Endothelial cell of umbilical vein (primary cell): ENCODE results near the gene IQCE. TPM values are rescaled to one million over a fixed set of nuclear protein-coding genes. Genes with fewer than 3 reads are reported as not detected.
A peak's percentile ranks its signal among the peaks of the same experiment; 100 is the strongest.

Source experiments
- BruUV-seq: library from RNA; stranded (reverse); fragments of 400-500 nt; replicated peaks from 2 replicates; lab custom pipeline; 2021; lab: Mats Ljungman, UMichigan
- CTCF ChIA-PET: fragments of 300-600, 350-600 bp; sonication (Branson Sonifier 250); formaldehyde crosslinking; loops from one replicate; lab custom pipeline; 2021; ENCODE audit warnings: antibody characterized with exemption, inconsistent platforms; lab: Charles Lee
- POLR2A ChIA-PET: fragments of 300-600, 350-600 bp; sonication (Branson Sonifier 250); formaldehyde crosslinking; loops from one replicate; lab custom pipeline; 2021; ENCODE audit warnings: antibody characterized with exemption, inconsistent platforms; lab: Charles Lee
- DNase-seq: peaks from one replicate; pipeline ENCODE4 v3.0.0-alpha.2; 2011; ENCODE audit warnings: low read depth, low spot score
- FAIRE-seq: peaks from 2 replicates; lab custom pipeline; 2011; peaks lifted over from hg19 to GRCh38; lab: Jason Lieb, UNC
- H2AFZ ChIP-seq: 2 replicates; pipeline ENCODE4 v1.6.0; 2012; ENCODE audit warnings: low read depth, low read length, control low read depth, inconsistent platforms
- H3K27ac ChIP-seq: 2 replicates; pipeline ENCODE4 v1.5.1; 2011; ENCODE audit warnings: low read depth, mild to moderate bottlenecking, control low read depth, low read length, moderate library complexity; ENCODE audit not compliant: insufficient read depth
- H3K27me3 ChIP-seq, 2 experiments: 2 replicates each; pipeline versions ENCODE4 v1.6.0 to v1.6.1; 2011; ENCODE audit warnings: low read length in 2 of 2, mixed read lengths in 1 of 2; ENCODE audit not compliant: control insufficient read depth in 2 of 2, insufficient read depth in 2 of 2
- H3K36me3 ChIP-seq, 2 experiments: 2 replicates in 1 of 2; 3 replicates in 1 of 2; pipeline ENCODE4 v1.5.1; 2011; ENCODE audit warnings: low read length in 2 of 2, mild to moderate bottlenecking in 1 of 2, moderate library complexity in 1 of 2; ENCODE audit not compliant: control insufficient read depth in 2 of 2, insufficient read depth in 2 of 2; ENCODE audit errors: extremely low read depth in 1 of 2
- H3K4me1 ChIP-seq: 3 replicates; pipeline ENCODE4 v1.5.1; 2011; ENCODE audit warnings: mild to moderate bottlenecking, low read length; ENCODE audit not compliant: control insufficient read depth, insufficient read depth; ENCODE audit errors: extremely low read depth
- H3K4me2 ChIP-seq: 2 replicates; pipeline ENCODE4 v1.6.1; 2011; ENCODE audit warnings: low read length, control low read depth, mixed read lengths; ENCODE audit not compliant: insufficient read depth
- H3K4me3 ChIP-seq, 3 experiments: fragments of 200-600 bp in 1 of 3; sonication (generic), shearing (Covaris generic) in 1 of 3; replicated peaks in 1 of 3; 2 replicates each; pipeline ENCODE4 v1.5.1; 2011 to 2016; ENCODE audit warnings: control low read depth in 3 of 3, low read length in 3 of 3, mild to moderate bottlenecking in 2 of 3, inconsistent platforms in 1 of 3, low read depth in 1 of 3, moderate library complexity in 1 of 3; ENCODE audit not compliant: insufficient read depth in 1 of 3
- H3K79me2 ChIP-seq: 2 replicates; pipeline ENCODE4 v1.6.0; 2012; ENCODE audit warnings: low read length, inconsistent platforms; ENCODE audit not compliant: control insufficient read depth, insufficient read depth
- H3K9ac ChIP-seq: replicated peaks from 2 replicates; pipeline ENCODE3; 2011; ENCODE audit warnings: low read length, control low read depth; ENCODE audit not compliant: insufficient read depth; ENCODE audit errors: extremely low read depth
- H3K9me1 ChIP-seq: replicated peaks from 3 replicates; pipeline ENCODE4 v1.6.0; 2011; ENCODE audit warnings: mild to moderate bottlenecking, low read length; ENCODE audit not compliant: control insufficient read depth, insufficient read depth; ENCODE audit errors: extremely low read depth
- H3K9me3 ChIP-seq: replicated peaks from 2 replicates; pipeline ENCODE4 v1.5.1; 2012; ENCODE audit warnings: low read length, inconsistent platforms; ENCODE audit not compliant: control insufficient read depth, insufficient read depth
- H4K20me1 ChIP-seq: replicated peaks from 2 replicates; pipeline ENCODE3; 2011; ENCODE audit warnings: mild to moderate bottlenecking, low read length; ENCODE audit not compliant: control insufficient read depth, insufficient read depth; ENCODE audit errors: extremely low read depth
- EZH2 ChIP-seq: IDR thresholded peaks from 2 replicates; pipeline ENCODE4 v1.6.1; 2012; ENCODE audit warnings: borderline replicate concordance, low read depth, mild to moderate bottlenecking, moderate library complexity, low read length, inconsistent platforms; ENCODE audit not compliant: severe bottlenecking
- FOS ChIP-seq: IDR thresholded peaks from 2 replicates; pipeline ENCODE4 v1.6.1; 2011; ENCODE audit warnings: mild to moderate bottlenecking, low read length, moderate library complexity, borderline replicate concordance; ENCODE audit not compliant: insufficient read depth
- GATA2 ChIP-seq: IDR thresholded peaks from 2 replicates; pipeline ENCODE4 v1.7.0; 2011; ENCODE audit warnings: low read depth, mild to moderate bottlenecking, moderate library complexity, mixed read lengths, low read length; ENCODE audit not compliant: insufficient read length, insufficient read depth
- JUN ChIP-seq: IDR thresholded peaks from 2 replicates; pipeline ENCODE4 v1.6.1; 2011; ENCODE audit warnings: borderline replicate concordance, low read depth; ENCODE audit not compliant: insufficient read length, insufficient read depth
- MYC ChIP-seq: IDR thresholded peaks from one replicate; pipeline ENCODE4 v1.6.1; 2011; ENCODE audit warnings: mild to moderate bottlenecking, low read depth, low read length
- POLR2A ChIP-seq: IDR thresholded peaks from 2 replicates; pipeline ENCODE4 v1.6.1; 2012; ENCODE audit warnings: low read depth, mild to moderate bottlenecking, control low read depth, low read length
- POLR2AphosphoS5 ChIP-seq: IDR thresholded peaks from 2 replicates; pipeline ENCODE4 v1.6.1; 2012; ENCODE audit warnings: low read depth, mild to moderate bottlenecking, control low read depth, low read length, moderate library complexity; ENCODE audit not compliant: insufficient read depth
- dilution Hi-C: fragments of 300-500 bp; cut with MboI; formaldehyde crosslinking; loops from one replicate; pipeline ENCODE4 v1.15.0; 2019; ENCODE audit warnings: low sequenced_read_pairs; ENCODE audit not compliant: extremely low pct_ligation_motif_present
- intact Hi-C: fragments of 100-400 bp; cut with micrococcal nuclease; formaldehyde crosslinking; loops from one replicate; pipeline ENCODE4 v1.10.0; 2022
- polyA plus RNA-seq, 4 experiments: library from polyadenylated mRNA; depleted of rRNA in 3 of 4; stranded (reverse) in 3 of 4; unstranded in 1 of 4; fragments of >200 nt; gene quantifications; 2 replicates each; pipeline versions ENCODE4 v1.2.1 to v1.2.3, GENCODE V29; 2011 to 2012; ENCODE audit warnings: missing spikeins in 1 of 4
- total RNA-seq: library from RNA; stranded (reverse); gene quantifications from 2 replicates; pipeline ENCODE4 v1.2.3, GENCODE V29; 2021
- TF ChIP-seq, protein P1 (sequence below): IDR thresholded peaks from 2 replicates; pipeline ENCODE4 v1.6.1; 2011; ENCODE audit not compliant: insufficient read depth, insufficient read length
- TF ChIP-seq, protein P2 (sequence below), 2 donors: IDR thresholded peaks; 1 replicate in 1 of 2; 2 replicates in 1 of 2; pipeline ENCODE4 v1.5.1; 2011; ENCODE audit warnings: low read length in 2 of 2, mild to moderate bottlenecking in 2 of 2, moderate library complexity in 2 of 2, control low read depth in 1 of 2, inconsistent platforms in 1 of 2, low read depth in 1 of 2; ENCODE audit not compliant: insufficient read depth in 1 of 2; ENCODE audit errors: extremely low read depth in 1 of 2

The IQCE gene
- total and polyA plus RNA-seq, 2 donors (not counting 3 experiments of a cell fraction or from before 2014, with no cell fraction given): 4.9 to 14.5 TPM

DNA sequence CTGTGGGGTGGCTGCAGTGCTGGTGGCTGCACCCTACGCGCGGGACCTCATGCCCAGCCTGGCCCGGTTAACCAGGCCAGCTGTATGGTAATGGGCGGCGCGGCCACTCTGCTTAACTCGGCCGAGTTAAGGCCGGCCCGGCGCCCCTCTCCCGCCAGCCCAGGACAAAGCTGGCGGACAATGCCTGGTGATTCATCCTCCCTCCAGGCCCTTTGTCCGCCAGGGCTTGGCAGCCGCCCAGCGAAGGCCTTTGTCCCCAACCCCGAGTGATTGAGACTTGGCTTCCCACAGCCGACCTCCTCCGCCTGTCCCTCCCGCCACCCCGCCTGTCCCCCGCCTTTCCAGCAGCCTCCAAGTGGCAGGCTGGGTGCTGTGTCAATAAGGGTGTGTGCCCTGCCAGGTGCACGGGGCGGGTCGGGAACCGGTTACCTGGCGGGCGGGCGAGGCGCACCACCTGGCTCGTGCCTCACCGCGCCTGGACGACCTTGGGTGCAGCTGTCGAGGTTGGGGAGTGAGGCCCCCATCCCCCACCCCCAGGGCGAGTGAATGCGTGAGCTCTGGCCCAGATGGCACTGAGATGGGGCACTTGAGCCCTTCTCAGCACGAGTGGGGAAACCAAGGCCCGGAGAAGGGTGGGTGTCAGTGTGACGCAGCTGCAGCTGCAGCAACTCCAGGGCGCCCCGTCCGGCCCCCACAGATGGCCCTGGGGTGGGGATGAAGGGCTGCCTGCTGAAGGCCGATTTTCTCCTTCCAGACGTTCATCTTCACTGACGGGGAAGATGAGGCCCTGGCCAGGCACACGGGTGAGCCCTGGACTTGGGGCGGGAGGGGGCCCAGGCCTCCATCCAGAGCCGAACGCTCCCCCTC is 34.6 kb upstream of the IQCE start:
- peak overlapping the region; percentile 53 for H3K9ac ChIP-seq
- no peak overlapping the region for H3K4me3 ChIP-seq
- POLR2A ChIA-PET: interaction anchor here (0.6 kb wide), 1 partner anchor 60 kb away, joined by 9 read pairs; no protein-coding TSS in a partner anchor
- TF ChIP-seq, protein P1, sequence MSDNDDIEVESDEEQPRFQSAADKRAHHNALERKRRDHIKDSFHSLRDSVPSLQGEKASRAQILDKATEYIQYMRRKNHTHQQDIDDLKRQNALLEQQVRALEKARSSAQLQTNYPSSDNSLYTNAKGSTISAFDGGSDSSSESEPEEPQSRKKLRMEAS: no peak
- TF ChIP-seq GATA2 (no peak), POLR2A (peak; percentile 23), EZH2 (no peak), POLR2AphosphoS5 (peak; percentile 47), MYC (no peak), JUN (peak; percentile 19), FOS (peak; percentile 70)
- TF ChIP-seq, protein P2, sequence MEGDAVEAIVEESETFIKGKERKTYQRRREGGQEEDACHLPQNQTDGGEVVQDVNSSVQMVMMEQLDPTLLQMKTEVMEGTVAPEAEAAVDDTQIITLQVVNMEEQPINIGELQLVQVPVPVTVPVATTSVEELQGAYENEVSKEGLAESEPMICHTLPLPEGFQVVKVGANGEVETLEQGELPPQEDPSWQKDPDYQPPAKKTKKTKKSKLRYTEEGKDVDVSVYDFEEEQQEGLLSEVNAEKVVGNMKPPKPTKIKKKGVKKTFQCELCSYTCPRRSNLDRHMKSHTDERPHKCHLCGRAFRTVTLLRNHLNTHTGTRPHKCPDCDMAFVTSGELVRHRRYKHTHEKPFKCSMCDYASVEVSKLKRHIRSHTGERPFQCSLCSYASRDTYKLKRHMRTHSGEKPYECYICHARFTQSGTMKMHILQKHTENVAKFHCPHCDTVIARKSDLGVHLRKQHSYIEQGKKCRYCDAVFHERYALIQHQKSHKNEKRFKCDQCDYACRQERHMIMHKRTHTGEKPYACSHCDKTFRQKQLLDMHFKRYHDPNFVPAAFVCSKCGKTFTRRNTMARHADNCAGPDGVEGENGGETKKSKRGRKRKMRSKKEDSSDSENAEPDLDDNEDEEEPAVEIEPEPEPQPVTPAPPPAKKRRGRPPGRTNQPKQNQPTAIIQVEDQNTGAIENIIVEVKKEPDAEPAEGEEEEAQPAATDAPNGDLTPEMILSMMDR (IDR thresholded peaks at IDR 0.05; ENCODE audit: extremely low read depth in 1 of 2, insufficient read depth in 1 of 2, low read depth in 1 of 2, low read length in 2 of 2): no peak
- no TSS peak for BruUV-seq
- CTCF ChIA-PET: interaction anchor here (1.6 kb wide), 1 partner anchor 32 kb away, joined by 3 read pairs; the partner anchor contains the start of gene BRAT1
- no peaks in the 10 kb centered on the region for H3K79me2 ChIP-seq
- dilution Hi-C loops (no loop called here), intact Hi-C loops (loop anchor here (5.0 to 10.0 kb wide), 2 partner anchors 118 to 119 kb away; partner anchors contain the start of gene CHST12)
- no peaks in the 10 kb centered on the region for H3K9me1 ChIP-seq
- peak; percentile 83 for DNase-seq
- peaks cover 49% of the 10 kb centered on the region for H3K4me1 ChIP-seq
- H2AFZ ChIP-seq: peak overlapping the region; percentile 10
- H3K27me3 ChIP-seq: no peaks in the 10 kb centered on the region
- H3K36me3 ChIP-seq: no peaks in the 10 kb centered on the region
- no peaks in the 10 kb centered on the region for H3K9me3 ChIP-seq
- peak overlapping the region; percentile 84 for H3K27ac ChIP-seq
- peak; percentile 88 for FAIRE-seq
- peak overlapping the region; percentile 9 for H3K4me2 ChIP-seq
- no peaks in the 10 kb centered on the region for H4K20me1 ChIP-seq
